Fibroblast of the aortic adventitia (primary cell): Measurements from ENCODE around the gene MYOD1. TPM values are rescaled to one million over a fixed set of nuclear protein-coding genes. Genes with fewer than 3 reads are reported as not detected.

Experiments
- DNase-seq: peaks from one replicate; pipeline ENCODE4 v3.0.0-alpha.2; 2010; ENCODE audit warnings: low read depth
- H3K4me3 ChIP-seq: 2 replicates; pipeline ENCODE4 v1.5.1; 2011; ENCODE audit warnings: low read depth, mild to moderate bottlenecking, control low read depth, low read length, moderate library complexity
- CTCF ChIP-seq: IDR thresholded peaks from 2 replicates; pipeline ENCODE4 v1.5.1; 2011; ENCODE audit warnings: mild to moderate bottlenecking, low read length, control low read depth, inconsistent platforms; ENCODE audit not compliant: insufficient read depth
- total RNA-seq: library from RNA; depleted of rRNA; stranded (reverse); fragments of >200 nt; gene quantifications from 2 replicates; pipeline ENCODE4 v1.2.3, GENCODE V29; 2012; ENCODE audit warnings: low replicate concordance

The MYOD1 gene
- total RNA-seq, 1 donor: not detected

- no peak for TF ChIP-seq CTCF
Measured at GRCh38 chr11:17700991-17701390, 18.4 kb upstream of the MYOD1 start.

DNA sequence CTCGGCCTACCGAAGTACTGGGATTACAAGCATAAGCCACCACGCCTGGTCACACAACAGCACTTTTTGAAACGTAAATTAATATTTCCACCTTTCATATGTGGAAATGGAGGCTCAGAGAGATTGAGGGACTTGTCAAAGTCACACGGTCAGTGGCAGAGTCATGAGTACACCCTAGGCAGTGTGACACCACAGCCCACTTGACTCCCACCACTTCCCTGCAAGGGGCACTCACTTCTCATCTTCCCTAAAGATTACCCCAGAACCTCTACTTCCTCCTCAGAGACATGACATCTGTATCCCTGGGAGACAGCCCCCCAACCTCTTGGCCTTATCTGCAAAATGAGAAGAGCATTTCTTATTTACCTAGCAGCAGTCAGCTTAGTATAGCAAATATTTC lies 16.5 kb upstream of the MYOD1 start:
- TF ChIP-seq CTCF: no peak
- DNase-seq: no peak
- H3K4me3 ChIP-seq: no peak overlapping the region

More at GRCh38 chr11:17700991-17701390, 18.4 kb upstream of the MYOD1 start:
- DNase-seq: no peak
- no peak overlapping the region for H3K4me3 ChIP-seq

GRCh38 chr11:17703951-17704350 lies 15.4 kb upstream of the MYOD1 start:
- H3K4me3 ChIP-seq: no peak overlapping the region
- DNase-seq: peak; percentile 10
- no peak for TF ChIP-seq CTCF

GRCh38 chr11:17707830-17708229 lies 11.5 kb upstream of the MYOD1 start:
- DNase-seq: no peak
- no peak for TF ChIP-seq CTCF
- no peak overlapping the region for H3K4me3 ChIP-seq

GRCh38 chr11:17711836-17712235 lies 7.5 kb upstream of the MYOD1 start:
- DNase-seq: no peak
- no peak for TF ChIP-seq CTCF
- H3K4me3 ChIP-seq: no peak overlapping the region

GRCh38 chr11:17713851-17714250 lies 5.5 kb upstream of the MYOD1 start:
- no peak overlapping the region for H3K4me3 ChIP-seq
- no peak for DNase-seq
- no peak for TF ChIP-seq CTCF

DNA sequence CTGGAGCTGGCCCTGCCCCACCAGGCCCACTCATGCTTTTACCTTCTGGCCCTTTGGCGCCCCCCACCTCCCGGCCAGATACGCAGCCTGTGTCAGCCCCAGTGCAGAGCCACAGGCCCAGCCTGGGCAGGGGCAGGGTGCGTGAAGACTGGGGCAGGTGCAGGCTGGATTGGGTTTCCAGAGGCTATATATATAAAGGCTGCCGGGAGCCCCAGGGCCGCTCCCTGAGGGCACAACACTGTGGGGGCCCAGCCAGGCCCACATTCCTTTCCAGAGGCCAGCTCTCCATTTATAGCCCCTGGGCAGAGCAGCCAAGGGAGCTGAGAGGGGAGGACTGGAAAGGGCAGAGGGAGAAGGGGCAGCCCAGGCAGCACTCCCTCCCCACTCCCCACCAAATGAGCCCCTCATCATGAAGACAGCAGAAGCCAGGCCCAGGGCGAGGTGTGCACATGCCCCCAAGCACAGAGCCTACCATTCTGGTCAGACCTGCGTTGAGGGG lies 5.0 kb upstream of the MYOD1 start:
- no peak overlapping the region for H3K4me3 ChIP-seq
- DNase-seq: no peak
- TF ChIP-seq CTCF: no peak
